Sciatic nerve (tissue), 2 donors: ENCODE measurements around the gene SPNS3. TPM values are rescaled to one million over a fixed set of nuclear protein-coding genes. Genes with fewer than 3 reads are reported as not detected.

ENCODE experiments used
- ATAC-seq: fragments of 200-7000 bp; cut with Tn5 transposase; one replicate; pipeline ENCODE4 v1.9.1; 2020; ENCODE audit warnings: mild to moderate bottlenecking, moderate library complexity
- DNase-seq: peaks from one replicate; pipeline ENCODE4 v3.0.0-alpha.2; 2020; ENCODE audit warnings: low spot score
- intact Hi-C: fragments of 100-400 bp; cut with DNase I; formaldehyde crosslinking; loops from one replicate; pipeline ENCODE4 v1.14.2; 2022
- total RNA-seq: library from RNA; stranded (reverse); fragmentation: NEBNext Ultra II Directional; extraction: Animal tissue kit (Norgen Biotek cat#: 25700); gene quantifications from one replicate; pipeline ENCODE4 v1.2.1, GENCODE V29; 2021
- donor health status: DM: no; HTN: no; CAD: no.
- donor health status: DM: no; HTN: no; CAD: no.

SPNS3 gene
- total RNA-seq, 1 donor from 2014 or later: 2.0 TPM

- intact Hi-C loops: no loop called here
- DNase-seq (peak; percentile 54), ATAC-seq (peak; percentile 3)
Observed at GRCh38 chr17:4534515-4534914, 100.8 kb downstream of the SPNS3 start.

GRCh38 chr17:4534928-4535666 lies 101.4 kb downstream of the SPNS3 start:
- peak; percentile 58 for DNase-seq
- no peak for ATAC-seq
- intact Hi-C loops: no loop called here

- ATAC-seq: peak; percentile 1
- peak; percentile 57 for DNase-seq
- intact Hi-C loops: no loop called here
Observed at GRCh38 chr17:4535667-4536258, 102.0 kb downstream of the SPNS3 start.

GRCh38 chr17:4536259-4536741 lies 102.6 kb downstream of the SPNS3 start:
- intact Hi-C loops: no loop called here
- no peak for DNase-seq
- ATAC-seq: peak; percentile 34

- intact Hi-C loops: no loop called here
- ATAC-seq (peak; percentile 38), DNase-seq (no peak)
Observed at GRCh38 chr17:4536742-4537411, 103.1 kb downstream of the SPNS3 start.

Other genes with a start within 250 kb of the SPNS3 start
- gene ANKFY1, start 170.0 kb upstream of the SPNS3 start, total RNA-seq: 62.4 TPM
- gene UBE2G1, start 67.3 kb upstream of the SPNS3 start, total RNA-seq: 46.7 TPM
- gene SPNS2, start 64.9 kb downstream of the SPNS3 start, total RNA-seq: 31.6 TPM
- 45.1 TPM for gene MYBBP1A, start 121.4 kb downstream of the SPNS3 start, total RNA-seq
- not detected for gene GGT6, start 126.6 kb downstream of the SPNS3 start, total RNA-seq
- gene SMTNL2, start 150.6 kb downstream of the SPNS3 start, total RNA-seq: 1.6 TPM
- gene ALOX15, start 207.7 kb downstream of the SPNS3 start, total RNA-seq: 0.45 TPM